ENCODE data around the gene NELFB. TPM values are rescaled to one million over a fixed set of nuclear protein-coding genes. Genes with fewer than 3 reads are reported as not detected.

Gene NELFB
- total RNA-seq, 3 donors from 2014 or later (not counting 1 experiment from before 2014, with no cell fraction given) = 42.9 to 53.8 (median 52.6) TPM

DNA sequence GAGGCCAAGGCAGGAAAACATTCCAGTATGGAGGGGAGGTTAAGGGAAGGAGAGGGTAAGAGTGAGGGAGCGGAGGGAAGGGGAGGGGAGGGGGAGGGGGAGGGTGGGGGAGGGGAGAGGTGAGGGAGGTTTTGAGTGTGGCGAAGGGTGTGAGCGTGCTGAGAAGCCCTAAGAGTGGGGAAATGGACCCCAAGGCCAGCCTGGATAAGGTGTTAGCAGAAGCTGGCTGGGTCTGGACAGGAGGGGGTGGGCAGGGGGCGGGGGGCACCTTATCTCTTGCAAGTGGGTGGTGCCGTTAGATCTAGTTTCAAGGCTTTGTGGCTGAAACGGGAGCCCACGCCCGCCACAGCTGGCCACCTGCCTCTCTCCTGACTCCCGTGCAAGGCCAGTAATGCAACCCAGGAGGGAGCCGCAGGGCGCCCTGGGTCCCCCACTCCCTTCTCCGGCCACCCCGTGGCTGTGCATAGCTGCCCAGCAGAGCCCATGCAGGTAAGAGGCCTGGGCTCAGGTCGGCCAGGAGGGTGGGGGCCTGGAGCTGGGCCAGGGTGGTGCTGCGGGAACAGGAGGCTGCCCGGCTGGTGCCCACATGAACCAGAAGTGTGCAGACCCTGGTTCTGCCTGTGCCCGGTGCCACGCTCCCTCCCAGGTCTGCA, 27.1 kb upstream of the NELFB start:
- Mint-ChIP-seq H3K27ac (no peak overlapping the region), H3K4me1 (peaks cover 5 to 8% of the 10 kb centered on the region in 2 donors), H3K4me3 (no peak overlapping the region), H3K36me3 (no peaks in the 10 kb centered on the region), H3K9me3 (no peaks in the 10 kb centered on the region), H3K27me3 (ENCODE audit: low read depth in 2 of 2) (peaks cover 0 to 3% of the 10 kb centered on the region in 2 donors)
- intact Hi-C loops (cut with micrococcal nuclease) = loop anchor here (5.0 kb wide), 2 partner anchors 111 to 181 kb away; partner anchors contain the start of gene NPDC1
- Histone ChIP-seq H3K36me3 (ENCODE audit: control insufficient read depth, insufficient read depth, low read length) (no peaks in the 10 kb centered on the region), H3K27ac (ENCODE audit: low read length) (no peak overlapping the region), H3K4me3 (ENCODE audit: low read length) (no peak overlapping the region), H3K27me3 (ENCODE audit: control insufficient read depth, insufficient read depth, low read length) (peaks cover 9% of the 10 kb centered on the region), H3K4me1 (ENCODE audit: control insufficient read depth, insufficient read depth, low read length) (peaks cover 23% of the 10 kb centered on the region), H3K9me3 (ENCODE audit: control insufficient read depth, insufficient read depth, low read length) (no peaks in the 10 kb centered on the region)
- ATAC-seq (no peak), DNase-seq (no peak)
- no peak for TF ChIP-seq CTCF (IDR thresholded peaks at IDR 0.05)
- WGBS (ENCODE audit: insufficient coverage) = 48% methylated on average over 17 of the region's 18 CpGs

GRCh38 chr9:137228506-137228967, 26.6 kb upstream of the NELFB start:
- WGBS (ENCODE audit: insufficient coverage) = 74% methylated on average over 29 of the region's 29 CpGs
- H3K9me3 Mint-ChIP-seq = no peaks in the 10 kb centered on the region
- peaks cover 5% of the 10 kb centered on the region in 2 donors for H3K4me1 Mint-ChIP-seq
- ATAC-seq (no peak), DNase-seq (no peak)
- intact Hi-C loops (cut with micrococcal nuclease) = loop anchor here (5.0 kb wide), 2 partner anchors 111 to 181 kb away; partner anchors contain the start of gene NPDC1
- no peak overlapping the region for H3K27ac Mint-ChIP-seq
- no peak for TF ChIP-seq CTCF (IDR thresholded peaks at IDR 0.05)
- H3K4me3 ChIP-seq (ENCODE audit: low read length) = no peak overlapping the region
- no peaks in the 10 kb centered on the region for H3K36me3 Mint-ChIP-seq
- peaks cover 21% of the 10 kb centered on the region for H3K4me1 ChIP-seq (ENCODE audit: control insufficient read depth, insufficient read depth, low read length)
- peaks cover 9% of the 10 kb centered on the region for H3K27me3 ChIP-seq (ENCODE audit: control insufficient read depth, insufficient read depth, low read length)
- H3K9me3 ChIP-seq (ENCODE audit: control insufficient read depth, insufficient read depth, low read length) = no peaks in the 10 kb centered on the region
- H3K27me3 Mint-ChIP-seq (ENCODE audit: low read depth in 2 of 2) = peaks cover 0 to 3% of the 10 kb centered on the region in 2 donors
- H3K4me3 Mint-ChIP-seq = no peak overlapping the region
- no peaks in the 10 kb centered on the region for H3K36me3 ChIP-seq (ENCODE audit: control insufficient read depth, insufficient read depth, low read length)
- no peak overlapping the region for H3K27ac ChIP-seq (ENCODE audit: low read length)

GRCh38 chr9:137228968-137229896, 25.9 kb upstream of the NELFB start:
- Mint-ChIP-seq H3K4me1 (peaks cover 5% of the 10 kb centered on the region in 2 donors), H3K27me3 (ENCODE audit: low read depth in 2 of 2) (peaks cover 0 to 3% of the 10 kb centered on the region in 2 donors), H3K4me3 (no peak overlapping the region), H3K27ac (no peak overlapping the region), H3K36me3 (no peaks in the 10 kb centered on the region), H3K9me3 (no peaks in the 10 kb centered on the region)
- no peak for TF ChIP-seq CTCF (IDR thresholded peaks at IDR 0.05)
- Histone ChIP-seq H3K27ac (ENCODE audit: low read length) (no peak overlapping the region), H3K9me3 (ENCODE audit: control insufficient read depth, insufficient read depth, low read length) (no peaks in the 10 kb centered on the region), H3K27me3 (ENCODE audit: control insufficient read depth, insufficient read depth, low read length) (peaks cover 9% of the 10 kb centered on the region), H3K4me1 (ENCODE audit: control insufficient read depth, insufficient read depth, low read length) (peaks cover 16% of the 10 kb centered on the region), H3K4me3 (ENCODE audit: low read length) (no peak overlapping the region), H3K36me3 (ENCODE audit: control insufficient read depth, insufficient read depth, low read length) (no peaks in the 10 kb centered on the region)
- ATAC-seq (no peak), DNase-seq (no peak)
- intact Hi-C loops (cut with micrococcal nuclease) = loop anchor here (5.0 kb wide), 2 partner anchors 112 to 182 kb away; partner anchors contain the start of gene NPDC1
- WGBS (ENCODE audit: insufficient coverage) = 71% methylated on average over 27 of the region's 27 CpGs

All from natural killer cell (primary cell).